Stimulated activated CD4-positive, alpha-beta T cell treated with anti-CD3 and anti-CD28 coated beads, Interleukin-1b, Interleukin-23, amount 100 ng/mL, for 48 hours (primary cell): ENCODE results near the gene AS3MT.
"Not testable (repeated sequence)": the region's sequence is repeated elsewhere in the genome, so short reads cannot be mapped to it uniquely, and the experiment has no call there.

Source experiments
- DNase-seq: peaks from one replicate; pipeline ENCODE4 v3.0.0-alpha.2; 2020

AS3MT gene

DNA sequence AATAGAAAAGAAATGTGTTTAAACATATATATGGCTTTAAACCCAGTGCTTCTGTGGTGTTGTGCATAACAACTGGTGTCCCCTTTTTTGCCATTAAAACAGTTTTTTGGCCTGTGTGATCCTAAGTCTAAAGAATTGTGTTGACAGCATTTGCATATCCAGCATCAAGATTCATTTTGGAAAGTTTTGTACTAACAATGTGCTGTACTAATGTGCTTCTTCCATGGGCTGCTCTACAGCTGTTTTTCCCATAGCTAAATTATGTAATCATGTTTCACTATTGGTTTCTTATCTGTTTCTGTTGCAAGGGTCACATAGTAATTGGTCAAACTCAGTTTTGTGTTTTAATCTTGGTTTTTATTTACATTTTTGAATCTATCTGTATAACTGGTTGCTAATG is 54.3 kb downstream of the AS3MT start:
- no peak for DNase-seq

DNA sequence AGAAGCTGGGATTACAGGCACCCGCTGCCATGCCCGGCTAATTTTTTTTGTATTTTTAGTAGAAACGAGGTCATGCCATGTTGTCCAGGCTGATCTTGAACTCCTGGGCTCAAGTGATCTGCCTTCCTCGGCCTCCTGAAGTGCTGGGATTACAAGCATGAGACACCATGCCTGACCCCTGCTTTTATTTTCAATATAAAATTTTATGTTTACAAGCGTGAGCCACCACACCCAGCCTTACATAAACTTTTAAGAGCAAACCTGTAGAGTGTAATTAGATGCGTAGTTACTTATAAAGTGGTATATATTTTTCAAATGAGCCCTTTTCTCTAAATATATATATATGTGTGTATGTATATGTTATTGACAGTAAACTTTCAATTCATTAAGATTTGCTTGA is 57.6 kb downstream of the AS3MT start:
- DNase-seq = no peak

- DNase-seq = no peak
Measured at GRCh38 chr10:102927311-102928010, 58.2 kb downstream of the AS3MT start.

- not testable (repeated sequence) for DNase-seq
Measured at GRCh38 chr10:102928442-102928841, 59.2 kb downstream of the AS3MT start.

DNA sequence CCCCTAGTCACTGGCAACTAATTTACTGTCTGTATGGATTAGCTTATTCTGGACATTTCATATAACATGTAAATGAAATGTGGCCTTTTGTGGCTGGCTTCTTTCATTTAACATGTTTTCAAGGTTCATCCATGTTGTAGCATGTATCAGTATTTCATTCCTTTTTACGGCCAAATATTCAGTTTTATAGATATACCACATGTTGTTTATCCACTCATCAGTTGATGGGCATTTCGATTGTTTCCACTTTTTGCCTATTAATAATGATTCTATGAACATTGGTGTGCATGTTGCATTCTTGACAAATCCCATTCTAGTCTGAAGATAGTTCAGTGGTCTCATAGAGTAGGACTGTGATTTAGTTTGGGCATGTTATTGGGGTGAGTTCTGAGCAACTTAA is 61.5 kb downstream of the AS3MT start:
- DNase-seq = no peak

GRCh38 chr10:102931643-102932042 is 62.4 kb downstream of the AS3MT start:
- DNase-seq = no peak

- no peak for DNase-seq
Measured at GRCh38 chr10:102935505-102935904, 66.2 kb downstream of the AS3MT start.

DNA sequence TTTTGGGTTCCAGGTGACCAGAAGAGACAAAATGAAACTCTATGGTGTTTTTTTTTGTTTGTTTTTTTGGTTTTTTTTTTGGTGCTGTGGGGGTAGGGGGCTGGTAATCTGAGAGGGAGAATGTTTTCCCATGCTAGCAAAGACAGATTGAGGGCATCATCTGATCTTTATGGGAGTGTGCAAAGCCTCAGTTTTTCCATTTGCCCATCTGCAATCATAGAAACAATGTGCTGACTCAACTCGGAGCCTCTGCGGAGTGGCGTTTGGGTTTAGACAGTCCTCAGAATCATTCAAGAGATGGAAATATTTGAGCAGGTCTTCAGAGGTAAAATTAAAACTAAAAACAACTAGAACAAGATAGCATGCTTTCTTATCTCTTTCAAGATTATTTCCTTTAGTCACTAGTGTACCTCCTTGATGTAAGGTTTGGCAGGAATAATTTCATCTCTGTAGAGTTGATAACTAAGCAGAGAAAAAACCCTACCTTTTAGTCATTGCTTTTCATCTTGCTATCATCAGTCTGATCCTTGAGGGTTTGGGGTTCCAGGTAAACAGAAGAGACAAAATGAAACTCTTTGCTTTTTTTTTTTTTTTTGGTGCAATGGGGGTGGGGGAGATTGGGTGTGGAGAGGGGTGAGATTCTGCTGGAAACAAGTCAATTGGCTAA is 66.8 kb downstream of the AS3MT start:
- peak; percentile 41 for DNase-seq

GRCh38 chr10:102941401-102941800 is 72.1 kb downstream of the AS3MT start:
- no peak for DNase-seq

DNA sequence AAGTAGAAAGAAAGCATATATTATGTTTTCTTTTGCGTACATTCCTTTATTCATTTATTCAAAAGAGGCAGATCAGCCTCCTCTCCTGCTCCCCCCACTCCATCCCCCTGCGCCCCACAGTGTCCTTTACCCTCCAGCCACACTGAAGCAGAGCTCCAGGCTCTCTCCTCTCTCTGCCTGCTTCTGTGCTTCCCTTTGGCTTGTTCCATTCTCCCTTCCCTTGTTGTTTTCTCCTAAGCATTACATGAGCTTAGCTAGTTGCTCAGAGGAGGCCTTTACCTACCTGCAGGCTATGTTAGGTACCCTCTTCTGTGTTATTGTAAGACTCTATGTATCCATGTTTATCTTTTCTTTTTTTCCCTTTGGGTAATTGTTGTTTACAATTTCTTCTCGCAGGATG is 76.2 kb downstream of the AS3MT start:
- no peak for DNase-seq

- DNase-seq = no peak
Measured at GRCh38 chr10:102945962-102946361, 76.7 kb downstream of the AS3MT start.

- DNase-seq = no peak
Measured at GRCh38 chr10:102946992-102947391, 77.7 kb downstream of the AS3MT start.

GRCh38 chr10:102948176-102948575 is 78.9 kb downstream of the AS3MT start:
- no peak for DNase-seq

- no peak for DNase-seq
Measured at GRCh38 chr10:102948786-102949185, 79.5 kb downstream of the AS3MT start.

DNA sequence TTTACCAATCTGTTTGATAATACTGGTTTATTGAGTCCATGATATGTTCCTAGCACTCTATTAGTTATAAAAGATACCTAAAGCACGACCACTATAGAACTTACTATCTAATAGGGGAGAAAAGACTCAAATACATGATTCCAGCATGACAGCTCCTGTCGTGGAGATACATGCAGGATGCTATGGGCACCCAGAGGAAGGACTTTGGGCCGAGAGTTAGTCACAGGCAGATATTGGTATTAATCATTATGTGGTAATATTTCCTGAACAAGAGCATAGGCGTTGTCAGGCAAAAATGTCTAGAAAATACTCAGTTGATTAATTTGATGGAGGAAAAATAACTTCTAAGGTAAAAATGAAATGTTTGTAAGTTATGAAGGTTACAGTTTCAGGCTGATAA is 80.6 kb downstream of the AS3MT start:
- DNase-seq = no peak

DNA sequence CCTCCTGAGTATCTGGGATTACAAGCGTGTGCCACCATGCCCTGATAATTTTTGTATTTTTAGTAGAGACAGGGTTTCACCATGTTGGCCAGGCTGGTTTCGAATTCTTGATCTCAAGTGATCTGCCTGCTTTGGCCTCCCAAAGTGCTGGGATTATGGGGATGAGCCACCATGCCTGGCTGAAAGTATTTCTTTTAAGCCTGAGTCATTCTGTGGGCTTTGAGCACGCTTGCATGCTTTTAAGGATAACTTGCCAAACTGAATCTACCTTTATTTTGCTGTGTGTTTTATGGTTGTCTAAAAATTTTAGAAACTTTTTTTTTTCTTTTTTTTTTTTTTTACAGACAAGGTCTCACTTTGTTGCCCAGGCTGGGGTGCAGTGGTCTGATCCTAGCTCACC is 82.0 kb downstream of the AS3MT start:
- no peak for DNase-seq
